Ramos (cell line): ENCODE data around the gene SERPINB12.

Source experiments
- in situ Hi-C: fragments of 300-500 bp; cut with MboI; formaldehyde crosslinking; loops from one replicate; pipeline ENCODE4 v1.14.3; 2022; ENCODE audit warnings: low sequenced_read_pairs; ENCODE audit not compliant: unreplicated experiment

The SERPINB12 gene

GRCh38 chr18:63590966-63591695, 49.0 kb downstream of the SERPINB12 start:
- in situ Hi-C loops: no loop called here

GRCh38 chr18:63591725-63592124, 49.6 kb downstream of the SERPINB12 start:
- in situ Hi-C loops: no loop called here

- in situ Hi-C loops: no loop called here
These were observed 50.3 kb downstream of the SERPINB12 start for GRCh38 chr18:63592471-63592870.

- in situ Hi-C loops: no loop called here
These were observed 54.8 kb downstream of the SERPINB12 start for GRCh38 chr18:63596964-63597363.

- in situ Hi-C loops: no loop called here
These were observed 61.2 kb downstream of the SERPINB12 start for GRCh38 chr18:63603355-63603754.

GRCh38 chr18:63603772-63604171, 61.6 kb downstream of the SERPINB12 start:
- in situ Hi-C loops: no loop called here

GRCh38 chr18:63604791-63605567, 62.8 kb downstream of the SERPINB12 start:
- in situ Hi-C loops: no loop called here

GRCh38 chr18:63606526-63606925, 64.4 kb downstream of the SERPINB12 start:
- in situ Hi-C loops: no loop called here

- in situ Hi-C loops: no loop called here
These were observed 71.3 kb downstream of the SERPINB12 start for GRCh38 chr18:63613420-63613819.

GRCh38 chr18:63617049-63617914, 75.1 kb downstream of the SERPINB12 start:
- in situ Hi-C loops: no loop called here

GRCh38 chr18:63617915-63618234, 75.7 kb downstream of the SERPINB12 start:
- in situ Hi-C loops: no loop called here
